ENCODE results near the gene EEIG1. TPM values are rescaled to one million over a fixed set of nuclear protein-coding genes. Genes with fewer than 3 reads are reported as not detected.
A peak's percentile ranks its signal among the peaks of the same experiment; 100 is the strongest.

EEIG1 gene
- polyA plus RNA-seq, 1 donor (not counting 4 experiments of a cell fraction or from before 2014, with no cell fraction given) = 3.7 TPM

- Histone ChIP-seq H3K79me2 (ENCODE audit: control insufficient read depth, insufficient read depth, low read length) (peaks cover 20% of the 10 kb centered on the region), H3K4me1 (ENCODE audit: control insufficient read depth, extremely low read depth, insufficient read depth, low read length) (peaks cover 33% of the 10 kb centered on the region), H3K27ac (ENCODE audit: control insufficient read depth, insufficient read depth, low read length) (no peak overlapping the region), H4K20me1 (ENCODE audit: control insufficient read depth, extremely low read depth, insufficient read depth, low read length) (peaks cover 2% of the 10 kb centered on the region), H3K4me2 (ENCODE audit: control insufficient read depth, extremely low read depth, insufficient read depth, low read depth, low read length) (peak overlapping the region; percentile 86), H3K9me1 (ENCODE audit: control insufficient read depth, extremely low read depth, insufficient read depth, low read length) (no peaks in the 10 kb centered on the region), H2AFZ (ENCODE audit: control insufficient read depth, low read length) (peak overlapping the region; percentile 10), H3K9ac (ENCODE audit: control insufficient read depth, extremely low read depth, insufficient read depth, low read length) (no peak overlapping the region), H3K9me3 (ENCODE audit: control insufficient read depth, low read depth, low read length) (no peaks in the 10 kb centered on the region), H3K27me3 (ENCODE audit: control insufficient read depth, extremely low read depth, insufficient read depth, low read length) (no peaks in the 10 kb centered on the region), H3K36me3 (ENCODE audit: control insufficient read depth in 2 of 2, extremely low read depth in 1 of 2, insufficient read depth in 2 of 2, low read length in 2 of 2) (peaks cover 6 to 9% of the 10 kb centered on the region in 2 experiments), H3K4me3 (ENCODE audit: control insufficient read depth in 2 of 3, extremely low read depth in 1 of 3, insufficient read depth in 2 of 3, low read depth in 1 of 3, low read length in 3 of 3) (peak overlapping the region in 2 of 3 experiments; percentile 51 to 73)
- no peak for TF ChIP-seq EZH2 (IDR thresholded peaks at IDR 0.05; ENCODE audit: low read length)
- no peak for TF ChIP-seq CTCF (optimal IDR thresholded peaks at IDR 0.05 in 1 of 3, IDR thresholded peaks at IDR 0.05 in 1 of 3, conservative IDR thresholded peaks at IDR 0.05 in 1 of 3; ENCODE audit: extremely low read depth in 1 of 3, insufficient read depth in 2 of 3, low read length in 3 of 3)
- FAIRE-seq (no peak), DNase-seq (ENCODE audit: low read depth, low spot score) (no peak)
- dilution Hi-C loops (cut with MboI; ENCODE audit: extremely low pct_ligation_motif_present, low sequenced_read_pairs) = loop anchor here (25.0 kb wide), 1 partner anchor 131 kb away; the partner anchor contains the start of genes NAIF1 and SLC25A25
These were observed 49.5 kb downstream of the EEIG1 start for GRCh38 chr9:127931092-127931881.

Other genes with a start within 250 kb of the EEIG1 start
- gene TOR2A, start 245.7 kb downstream of the EEIG1 start, polyA plus RNA-seq = 2.3 to 5.9 TPM (median 4.1 TPM) in 3 replicates
- 0.12 to 0.21 TPM in 2 of 3 replicates, not detected in the other for gene SH2D3C, start 202.3 kb downstream of the EEIG1 start, polyA plus RNA-seq
- gene CDK9, start 195.0 kb downstream of the EEIG1 start, polyA plus RNA-seq = 39.0 to 100.0 TPM (median 47.8 TPM) in 3 replicates
- gene FPGS, start 178.1 kb downstream of the EEIG1 start, polyA plus RNA-seq = 38.2 to 65.0 TPM (median 56.3 TPM) in 3 replicates
- gene ENG, start 126.3 kb downstream of the EEIG1 start, polyA plus RNA-seq = 0.22 to 0.86 TPM (median 0.33 TPM) in 3 replicates
- gene AK1, start 103.3 kb downstream of the EEIG1 start, polyA plus RNA-seq = 40.2 to 53.8 TPM (median 46.5 TPM) in 3 replicates
- 20.1 to 55.8 TPM (median 21.1 TPM) in 3 replicates for gene ST6GALNAC6, start 81.4 kb downstream of the EEIG1 start, polyA plus RNA-seq
- gene ST6GALNAC4, start 63.9 kb downstream of the EEIG1 start, polyA plus RNA-seq = 5.8 to 10.8 TPM (median 8.9 TPM) in 3 replicates
- gene PIP5KL1, start 50.2 kb downstream of the EEIG1 start, polyA plus RNA-seq = 2.4 to 5.2 TPM (median 4.4 TPM) in 3 replicates
- gene DPM2, start 43.1 kb downstream of the EEIG1 start, polyA plus RNA-seq = 31.1 to 35.4 TPM (median 34.7 TPM) in 3 replicates
- gene NAIF1, start 86.3 kb upstream of the EEIG1 start, polyA plus RNA-seq = 6.3 to 7.5 TPM (median 7.4 TPM) in 3 replicates
- 4.1 to 7.9 TPM (median 6.5 TPM) in 3 replicates for gene SLC25A25, start 87.2 kb upstream of the EEIG1 start, polyA plus RNA-seq
- 61.3 to 71.3 TPM (median 68.7 TPM) in 3 replicates for gene PTGES2, start 146.7 kb upstream of the EEIG1 start, polyA plus RNA-seq
- gene LCN2, start 168.5 kb upstream of the EEIG1 start, polyA plus RNA-seq = 28.9 to 77.4 TPM (median 67.4 TPM) in 3 replicates
- 35.9 to 89.0 TPM (median 50.9 TPM) in 3 replicates for gene BBLN, start 179.3 kb upstream of the EEIG1 start, polyA plus RNA-seq
- gene CIZ1, start 210.6 kb upstream of the EEIG1 start, polyA plus RNA-seq = 23.5 to 30.9 TPM (median 28.1 TPM) in 3 replicates
- gene DNM1, start 222.4 kb upstream of the EEIG1 start, polyA plus RNA-seq = 0.25 to 0.34 TPM (median 0.31 TPM) in 3 replicates